ENCODE results near the gene TRIL. TPM values are rescaled to one million over a fixed set of nuclear protein-coding genes. Genes with fewer than 3 reads are reported as not detected.

The TRIL gene
- total RNA-seq, 4 donors from 2014 or later: 1.3 to 9.4 (median 5.5) TPM

DNA sequence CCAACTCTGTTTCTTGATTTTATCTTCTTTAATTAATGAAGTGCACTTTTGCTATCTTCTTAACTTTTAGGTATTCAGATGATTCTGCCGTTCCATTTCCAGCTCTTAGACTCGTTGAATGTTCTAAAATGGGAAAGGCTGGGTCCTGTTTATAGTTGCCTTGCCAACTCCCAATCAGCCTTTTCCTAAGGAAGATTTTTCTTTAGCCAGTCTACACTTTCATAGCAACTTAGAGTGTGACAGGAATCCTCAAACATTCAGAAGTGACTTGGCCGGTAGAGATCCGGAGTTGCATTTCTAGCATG, 23.0 kb upstream of the TRIL start:
- H3K27ac ChIP-seq (replicated peaks in 1 of 4): peak overlapping the region in 2 of 4 donors; percentile 38
- intact Hi-C loops (cut with DNase I): no loop called here

DNA sequence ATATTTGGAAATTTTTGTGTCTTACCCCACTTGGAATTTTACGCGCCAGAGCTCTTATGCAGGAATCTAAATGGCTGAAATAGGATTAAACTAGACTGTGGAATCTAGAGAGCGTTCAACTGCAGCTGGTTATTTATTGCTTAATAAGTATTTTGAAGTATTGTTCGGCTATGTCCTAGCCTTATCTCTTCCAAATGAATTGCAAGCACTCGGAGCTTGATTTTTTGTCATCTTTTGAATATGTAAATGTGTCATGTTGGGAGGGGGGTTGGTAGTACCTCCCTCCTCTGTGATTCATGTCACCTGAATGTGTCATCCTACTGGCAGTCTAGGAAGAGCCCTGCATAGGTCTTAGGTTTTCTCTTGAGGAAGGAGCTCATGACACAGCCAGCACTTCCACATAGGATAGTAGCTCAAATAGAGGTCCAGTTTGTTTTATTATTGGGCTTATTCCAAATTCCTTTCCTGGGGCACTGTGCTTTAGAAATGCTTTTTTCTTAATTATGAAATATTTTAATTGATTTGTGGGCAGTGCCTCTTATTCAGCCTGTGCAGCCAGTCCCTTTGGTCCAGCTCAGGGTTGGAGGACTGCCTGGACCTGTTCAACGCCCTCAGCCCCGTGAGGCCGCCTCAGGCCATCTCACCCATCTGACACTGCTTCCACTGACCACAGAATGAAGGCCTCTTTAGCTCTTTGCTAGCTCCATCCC, 22.5 kb upstream of the TRIL start:
- WGBS: 74% methylated on average over 8 of the region's 8 CpGs
- Histone ChIP-seq H3K36me3 (no peaks in the 10 kb centered on the region), H3K9me3 (no peaks in the 10 kb centered on the region), H3K4me1 (peaks cover 14 to 28% (median 22%) of the 10 kb centered on the region in 4 donors), H3K4me3 (no peak overlapping the region), H3K27ac (replicated peaks in 1 of 4) (peak overlapping the region in 2 of 4 donors; percentile 38), H3K27me3 (no peaks in the 10 kb centered on the region)
- no peak for TF ChIP-seq POLR2AphosphoS5 (IDR thresholded peaks at IDR 0.05)
- TF ChIP-seq, protein P1, sequence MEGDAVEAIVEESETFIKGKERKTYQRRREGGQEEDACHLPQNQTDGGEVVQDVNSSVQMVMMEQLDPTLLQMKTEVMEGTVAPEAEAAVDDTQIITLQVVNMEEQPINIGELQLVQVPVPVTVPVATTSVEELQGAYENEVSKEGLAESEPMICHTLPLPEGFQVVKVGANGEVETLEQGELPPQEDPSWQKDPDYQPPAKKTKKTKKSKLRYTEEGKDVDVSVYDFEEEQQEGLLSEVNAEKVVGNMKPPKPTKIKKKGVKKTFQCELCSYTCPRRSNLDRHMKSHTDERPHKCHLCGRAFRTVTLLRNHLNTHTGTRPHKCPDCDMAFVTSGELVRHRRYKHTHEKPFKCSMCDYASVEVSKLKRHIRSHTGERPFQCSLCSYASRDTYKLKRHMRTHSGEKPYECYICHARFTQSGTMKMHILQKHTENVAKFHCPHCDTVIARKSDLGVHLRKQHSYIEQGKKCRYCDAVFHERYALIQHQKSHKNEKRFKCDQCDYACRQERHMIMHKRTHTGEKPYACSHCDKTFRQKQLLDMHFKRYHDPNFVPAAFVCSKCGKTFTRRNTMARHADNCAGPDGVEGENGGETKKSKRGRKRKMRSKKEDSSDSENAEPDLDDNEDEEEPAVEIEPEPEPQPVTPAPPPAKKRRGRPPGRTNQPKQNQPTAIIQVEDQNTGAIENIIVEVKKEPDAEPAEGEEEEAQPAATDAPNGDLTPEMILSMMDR (IDR thresholded peaks at IDR 0.05): no peak
- TF ChIP-seq EP300 (IDR thresholded peaks at IDR 0.05): no peak
- TF ChIP-seq POLR2A (IDR thresholded peaks at IDR 0.05; ENCODE audit: low read depth): no peak
- DNase-seq (ENCODE audit: extremely low spot score): peak; percentile 78
- intact Hi-C loops (cut with DNase I): no loop called here

More for the DNA sequence above, 23.0 kb upstream of the TRIL start:
- 27% methylated on average over 4 of the region's 4 CpGs for WGBS
- no peak overlapping the region for H3K4me3 ChIP-seq
- H3K9me3 ChIP-seq: no peaks in the 10 kb centered on the region
- DNase-seq (ENCODE audit: extremely low spot score): peak; percentile 62
- TF ChIP-seq POLR2AphosphoS5 (IDR thresholded peaks at IDR 0.05): no peak
- peaks cover 18 to 33% (median 27%) of the 10 kb centered on the region in 4 donors for H3K4me1 ChIP-seq
- H3K27me3 ChIP-seq: no peaks in the 10 kb centered on the region
- no peaks in the 10 kb centered on the region for H3K36me3 ChIP-seq

DNA sequence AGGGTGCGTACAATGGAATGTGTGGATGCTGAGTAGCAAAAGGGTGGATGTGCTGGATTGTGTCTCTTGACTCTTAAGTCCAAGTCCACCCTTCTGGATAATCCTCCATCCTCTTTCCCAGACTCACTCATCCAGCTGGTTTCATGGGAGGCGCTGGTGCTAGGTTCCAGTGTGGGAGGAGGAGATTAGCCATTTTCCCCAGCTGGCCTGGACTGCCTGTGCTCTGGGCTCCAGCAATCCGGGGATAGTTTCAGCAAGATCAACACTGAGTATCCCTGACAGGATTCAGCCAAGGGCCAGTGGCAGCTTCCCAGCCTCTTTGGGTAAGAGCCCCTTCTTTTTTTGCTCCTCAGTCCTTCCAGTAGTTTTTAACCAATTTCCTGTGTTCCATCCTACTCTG, 21.6 kb upstream of the TRIL start:
- whole genome bisulfite sequencing: 65% methylated on average over 3 of the region's 3 CpGs
- peak; percentile 75 for DNase-seq (ENCODE audit: extremely low spot score)

DNA sequence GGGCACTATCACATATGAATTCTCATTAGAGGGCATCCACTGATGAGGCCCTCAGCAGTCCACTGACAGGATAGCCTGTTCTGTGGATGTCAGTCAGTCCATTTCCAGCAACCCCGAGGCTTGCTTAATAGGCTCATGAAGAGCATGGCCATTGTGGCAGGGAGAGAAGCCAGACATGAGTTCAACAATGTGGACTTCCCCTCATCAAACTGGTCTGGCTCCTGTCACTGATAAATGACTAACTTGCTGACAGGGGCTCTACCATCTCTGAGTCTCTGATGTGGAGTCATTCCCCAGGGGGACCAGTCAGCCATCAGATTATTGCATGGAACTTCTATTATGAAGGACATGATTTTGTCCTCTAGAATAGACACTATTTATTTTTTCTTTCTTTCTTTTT, 19.8 kb upstream of the TRIL start:
- no peak overlapping the region for H3K4me3 ChIP-seq
- no peak for TF ChIP-seq EP300 (IDR thresholded peaks at IDR 0.05)
- TF ChIP-seq POLR2A (IDR thresholded peaks at IDR 0.05; ENCODE audit: low read depth): no peak
- TF ChIP-seq, protein P1 (IDR thresholded peaks at IDR 0.05): no peak
- TF ChIP-seq POLR2AphosphoS5 (IDR thresholded peaks at IDR 0.05): no peak
- no peaks in the 10 kb centered on the region for H3K36me3 ChIP-seq
- peaks cover 0 to 14% (median 9%) of the 10 kb centered on the region in 4 donors for H3K9me3 ChIP-seq
- 83% methylated on average over 1 of the region's 1 CpG for WGBS
- peak; percentile 77 for DNase-seq (ENCODE audit: extremely low spot score)
- no peaks in the 10 kb centered on the region for H3K27me3 ChIP-seq
- intact Hi-C loops (cut with DNase I): no loop called here
- peaks cover 0 to 14% (median 6%) of the 10 kb centered on the region in 4 donors for H3K4me1 ChIP-seq
- H3K27ac ChIP-seq (replicated peaks in 1 of 4): no peak overlapping the region

More for the DNA sequence above, 21.6 kb upstream of the TRIL start:
- no peaks in the 10 kb centered on the region for H3K27me3 ChIP-seq
- peak overlapping the region in 1 of 4 donors; percentile 35 for H3K27ac ChIP-seq (replicated peaks in 1 of 4)
- TF ChIP-seq POLR2A (IDR thresholded peaks at IDR 0.05; ENCODE audit: low read depth): no peak
- TF ChIP-seq, protein P1 (IDR thresholded peaks at IDR 0.05): no peak
- H3K4me3 ChIP-seq: no peak overlapping the region
- H3K4me1 ChIP-seq: peaks cover 7 to 23% (median 14%) of the 10 kb centered on the region in 4 donors
- H3K9me3 ChIP-seq: no peaks in the 10 kb centered on the region
- H3K36me3 ChIP-seq: no peaks in the 10 kb centered on the region
- intact Hi-C loops (cut with DNase I): no loop called here

DNA sequence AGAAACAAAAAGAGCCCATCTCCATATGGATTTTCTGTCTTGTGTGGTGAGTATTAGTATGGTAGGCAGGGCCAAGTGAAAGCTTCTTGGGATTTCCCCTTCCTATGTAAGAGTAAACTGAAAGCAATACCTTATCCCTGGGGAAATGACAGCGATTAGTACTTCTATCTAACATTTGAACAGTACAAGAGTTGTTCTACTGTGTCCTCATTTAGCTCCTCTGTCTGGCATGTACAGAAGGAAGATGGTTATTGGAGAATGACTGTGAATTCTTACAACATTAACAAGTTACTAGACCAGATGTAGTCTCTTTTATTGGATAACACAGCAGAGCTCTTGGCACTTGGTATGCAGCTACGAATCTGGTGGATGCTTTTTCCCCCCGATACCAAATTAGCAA, 17.9 kb upstream of the TRIL start:
- peak; percentile 42 for DNase-seq (ENCODE audit: extremely low spot score)
- Histone ChIP-seq H3K9me3 (peaks cover 0 to 26% (median 18%) of the 10 kb centered on the region in 4 donors), H3K4me3 (no peak overlapping the region), H3K4me1 (peaks cover 0 to 9% (median 4%) of the 10 kb centered on the region in 4 donors), H3K27ac (replicated peaks in 1 of 4) (no peak overlapping the region), H3K27me3 (no peaks in the 10 kb centered on the region), H3K36me3 (no peaks in the 10 kb centered on the region)
- 74% methylated on average over 3 of the region's 3 CpGs for WGBS
- TF ChIP-seq POLR2AphosphoS5 (IDR thresholded peaks at IDR 0.05) (no peak), EP300 (IDR thresholded peaks at IDR 0.05) (no peak), POLR2A (IDR thresholded peaks at IDR 0.05; ENCODE audit: low read depth) (no peak)
- TF ChIP-seq, protein P1 (IDR thresholded peaks at IDR 0.05): no peak
- intact Hi-C loops (cut with DNase I): no loop called here

Data from esophagus muscularis mucosa (tissue), 4 donors.